ENCODE results near the gene CYB561D1.
"Not testable (repeated sequence)": the region's sequence is repeated elsewhere in the genome, so short reads cannot be mapped to it uniquely, and the experiment has no call there.

DNA sequence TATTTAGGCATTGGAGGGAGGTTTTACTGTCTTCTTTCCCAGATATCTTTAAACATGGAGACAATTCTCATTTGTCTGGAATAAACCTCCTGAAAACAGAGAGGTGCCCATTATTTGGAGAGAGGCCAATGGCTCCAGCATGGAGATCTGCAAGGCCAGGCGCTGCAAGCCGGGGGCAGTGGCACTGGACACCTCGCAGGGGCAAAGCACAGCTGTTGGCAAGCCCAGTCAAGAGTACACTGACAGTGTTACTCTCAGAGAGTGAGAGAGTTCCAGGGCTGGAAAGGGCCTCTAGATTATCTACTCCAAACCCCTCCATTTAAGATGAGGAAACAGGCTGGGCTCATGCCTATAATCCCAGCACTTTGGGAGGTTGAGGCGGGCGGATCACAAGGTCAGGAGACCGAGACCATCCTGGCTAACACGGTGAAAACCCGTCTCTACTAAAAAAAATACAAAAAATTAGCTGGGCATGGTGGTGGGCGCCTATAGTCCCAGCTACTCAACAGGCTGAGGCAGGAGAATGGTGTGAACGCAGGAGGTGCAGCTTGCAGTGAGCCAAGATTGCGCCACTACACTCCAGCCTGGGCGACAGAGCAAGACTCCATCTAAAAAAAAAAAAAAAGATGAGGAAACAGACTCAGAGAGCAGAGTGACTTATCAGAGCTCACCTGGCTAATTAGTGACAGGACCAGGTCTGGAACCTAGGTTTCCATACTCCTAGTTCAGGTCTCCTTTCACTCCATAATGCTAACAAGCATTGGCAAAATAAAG is 20.4 kb upstream of the CYB561D1 start:
- TF ChIP-seq, protein P1, sequence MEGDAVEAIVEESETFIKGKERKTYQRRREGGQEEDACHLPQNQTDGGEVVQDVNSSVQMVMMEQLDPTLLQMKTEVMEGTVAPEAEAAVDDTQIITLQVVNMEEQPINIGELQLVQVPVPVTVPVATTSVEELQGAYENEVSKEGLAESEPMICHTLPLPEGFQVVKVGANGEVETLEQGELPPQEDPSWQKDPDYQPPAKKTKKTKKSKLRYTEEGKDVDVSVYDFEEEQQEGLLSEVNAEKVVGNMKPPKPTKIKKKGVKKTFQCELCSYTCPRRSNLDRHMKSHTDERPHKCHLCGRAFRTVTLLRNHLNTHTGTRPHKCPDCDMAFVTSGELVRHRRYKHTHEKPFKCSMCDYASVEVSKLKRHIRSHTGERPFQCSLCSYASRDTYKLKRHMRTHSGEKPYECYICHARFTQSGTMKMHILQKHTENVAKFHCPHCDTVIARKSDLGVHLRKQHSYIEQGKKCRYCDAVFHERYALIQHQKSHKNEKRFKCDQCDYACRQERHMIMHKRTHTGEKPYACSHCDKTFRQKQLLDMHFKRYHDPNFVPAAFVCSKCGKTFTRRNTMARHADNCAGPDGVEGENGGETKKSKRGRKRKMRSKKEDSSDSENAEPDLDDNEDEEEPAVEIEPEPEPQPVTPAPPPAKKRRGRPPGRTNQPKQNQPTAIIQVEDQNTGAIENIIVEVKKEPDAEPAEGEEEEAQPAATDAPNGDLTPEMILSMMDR (IDR thresholded peaks at IDR 0.05) = not testable (repeated sequence)
- not testable (repeated sequence) for TF ChIP-seq POLR2A (IDR thresholded peaks at IDR 0.05)
